Coronary artery (tissue), 2 donors: ENCODE measurements around the gene PRM2.

ENCODE experiments used
- DNase-seq: peaks from one replicate; pipeline ENCODE4 v3.0.0-alpha.2; 2017; ENCODE audit warnings: low spot score
- H3K27ac ChIP-seq, 2 donors: fragments of 200-600 bp; sonication (generic); one replicate each; pipeline ENCODE4 v1.5.1; 2016 to 2019
- H3K4me3 ChIP-seq: fragments of 200-600 bp; sonication (generic); 2 replicates; pipeline ENCODE4 v1.5.1; 2016; ENCODE audit warnings: mild to moderate bottlenecking, moderate library complexity
- TF ChIP-seq, protein P1 (sequence below): fragments of 200-600 bp; sonication (generic); IDR thresholded peaks from one replicate; pipeline ENCODE4 v1.5.1; 2019; ENCODE audit warnings: antibody characterized with exemption

Gene PRM2

GRCh38 chr16:11257131-11257938 lies 18.9 kb downstream of the PRM2 start:
- DNase-seq, result no peak
- TF ChIP-seq, protein P1, sequence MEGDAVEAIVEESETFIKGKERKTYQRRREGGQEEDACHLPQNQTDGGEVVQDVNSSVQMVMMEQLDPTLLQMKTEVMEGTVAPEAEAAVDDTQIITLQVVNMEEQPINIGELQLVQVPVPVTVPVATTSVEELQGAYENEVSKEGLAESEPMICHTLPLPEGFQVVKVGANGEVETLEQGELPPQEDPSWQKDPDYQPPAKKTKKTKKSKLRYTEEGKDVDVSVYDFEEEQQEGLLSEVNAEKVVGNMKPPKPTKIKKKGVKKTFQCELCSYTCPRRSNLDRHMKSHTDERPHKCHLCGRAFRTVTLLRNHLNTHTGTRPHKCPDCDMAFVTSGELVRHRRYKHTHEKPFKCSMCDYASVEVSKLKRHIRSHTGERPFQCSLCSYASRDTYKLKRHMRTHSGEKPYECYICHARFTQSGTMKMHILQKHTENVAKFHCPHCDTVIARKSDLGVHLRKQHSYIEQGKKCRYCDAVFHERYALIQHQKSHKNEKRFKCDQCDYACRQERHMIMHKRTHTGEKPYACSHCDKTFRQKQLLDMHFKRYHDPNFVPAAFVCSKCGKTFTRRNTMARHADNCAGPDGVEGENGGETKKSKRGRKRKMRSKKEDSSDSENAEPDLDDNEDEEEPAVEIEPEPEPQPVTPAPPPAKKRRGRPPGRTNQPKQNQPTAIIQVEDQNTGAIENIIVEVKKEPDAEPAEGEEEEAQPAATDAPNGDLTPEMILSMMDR, result peak; percentile 56
- peak overlapping the region; percentile 97 to 98 for H3K27ac ChIP-seq
- peak overlapping the region; percentile 81 for H3K4me3 ChIP-seq

DNA sequence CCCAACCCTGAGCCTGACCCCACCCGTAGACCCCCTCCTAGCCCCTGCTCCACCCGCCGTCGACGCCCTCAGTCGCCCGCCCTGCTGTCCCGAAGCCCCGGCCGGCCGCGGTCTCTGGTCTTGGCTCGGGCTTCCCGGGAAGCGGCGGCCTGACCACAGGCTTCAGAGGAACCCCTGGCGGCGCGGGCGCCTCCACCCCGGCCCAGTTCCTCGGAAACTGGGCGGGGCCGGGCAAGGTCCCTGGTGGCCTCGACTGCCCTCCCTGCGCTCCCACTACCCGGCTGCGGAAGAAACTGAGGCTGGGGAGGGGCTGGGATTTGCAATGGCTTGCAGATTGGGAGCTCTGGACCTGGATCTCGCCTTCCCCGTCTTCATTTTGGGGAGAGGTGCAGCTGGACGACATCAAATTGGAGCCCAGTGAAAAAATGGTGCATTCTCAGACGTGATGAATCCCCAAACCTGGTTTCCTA lies 19.6 kb downstream of the PRM2 start:
- Histone ChIP-seq H3K4me3 (peak overlapping the region; percentile 81), H3K27ac (peak overlapping the region; percentile 97 to 98)
- TF ChIP-seq, protein P1, result no peak
- DNase-seq, result peak; percentile 84

DNA sequence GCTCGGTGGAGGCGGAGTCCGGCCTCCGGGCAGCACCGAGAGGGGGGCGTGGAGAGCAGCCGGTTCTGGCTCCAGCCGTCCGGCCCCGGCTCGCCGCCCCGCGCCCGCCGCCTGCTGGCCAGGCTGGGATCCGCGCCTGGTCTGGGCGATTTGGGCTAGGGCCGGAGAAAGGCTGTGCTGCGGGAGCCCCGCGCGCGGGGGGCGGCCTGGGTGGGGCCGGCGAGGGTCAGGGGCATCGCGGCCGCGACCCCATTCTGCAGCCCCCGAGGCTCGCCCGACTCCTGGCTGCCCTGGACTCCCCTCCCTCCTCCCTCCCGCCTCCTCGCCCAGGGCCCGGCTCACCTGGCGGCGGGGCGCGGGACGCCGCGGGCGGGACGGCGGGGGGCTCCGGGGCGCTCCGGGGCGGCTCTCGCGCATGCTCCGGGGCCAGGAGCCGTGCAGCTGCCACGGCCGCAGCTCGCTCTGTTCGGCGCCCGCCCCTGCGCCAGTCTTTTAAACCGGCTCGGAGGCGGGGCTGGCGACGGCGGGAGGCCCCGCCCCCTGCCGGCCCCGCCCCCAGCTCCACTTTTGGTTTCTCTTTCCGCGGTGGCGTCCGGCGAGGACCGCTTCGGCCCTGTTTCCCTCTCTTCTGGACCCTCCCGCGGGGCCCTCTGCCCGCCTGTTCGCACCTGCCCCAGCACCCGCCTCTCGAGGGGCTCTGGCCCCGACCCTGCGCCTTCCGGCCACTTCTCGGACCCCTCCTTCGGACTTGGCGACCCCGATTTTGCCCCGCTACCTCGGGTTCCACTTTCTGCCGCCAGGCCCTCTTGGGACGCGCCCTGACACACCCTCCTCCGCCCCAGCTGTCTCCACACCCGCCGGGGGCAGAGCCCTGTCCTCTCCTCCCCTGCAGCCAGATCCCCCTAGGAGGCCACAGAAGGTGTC lies 20.3 kb downstream of the PRM2 start, which contains the start of gene SOCS1:
TSS of gene SOCS1 (minus strand) at position 468 of the 924 bp plus-strand sequence. CDS start 726 bp downstream, outside the sequence.
- peak; percentile 89 for DNase-seq
- peak within 1 kb of the TSS; percentile 97 to 98 for H3K27ac ChIP-seq
- TF ChIP-seq, protein P1, result peak; percentile 99
- peak within 1 kb of the TSS; percentile 81 for H3K4me3 ChIP-seq

- no peak for DNase-seq
- peak overlapping the region; percentile 97 to 98 for H3K27ac ChIP-seq
- H3K4me3 ChIP-seq, result peak overlapping the region; percentile 81
- TF ChIP-seq, protein P1, result no peak
Observed at GRCh38 chr16:11254913-11255736, 21.2 kb downstream of the PRM2 start.

GRCh38 chr16:11253995-11254912 lies 22.0 kb downstream of the PRM2 start:
- no peak for DNase-seq
- TF ChIP-seq, protein P1, result no peak
- H3K27ac ChIP-seq, result peak overlapping the region in 1 of 2 donors; percentile 98
- peak overlapping the region; percentile 81 for H3K4me3 ChIP-seq
